NCI-H526 (cell line): ENCODE results near the gene GALNTL6.
"Not testable (repeated sequence)": the region's sequence is repeated elsewhere in the genome, so short reads cannot be mapped to it uniquely, and the experiment has no call there.

Source experiments
- DNase-seq, 2 experiments: peaks; one replicate each; lab custom pipeline; 2025; lab: John Stamatoyannopoulos, UW

Gene GALNTL6

DNA sequence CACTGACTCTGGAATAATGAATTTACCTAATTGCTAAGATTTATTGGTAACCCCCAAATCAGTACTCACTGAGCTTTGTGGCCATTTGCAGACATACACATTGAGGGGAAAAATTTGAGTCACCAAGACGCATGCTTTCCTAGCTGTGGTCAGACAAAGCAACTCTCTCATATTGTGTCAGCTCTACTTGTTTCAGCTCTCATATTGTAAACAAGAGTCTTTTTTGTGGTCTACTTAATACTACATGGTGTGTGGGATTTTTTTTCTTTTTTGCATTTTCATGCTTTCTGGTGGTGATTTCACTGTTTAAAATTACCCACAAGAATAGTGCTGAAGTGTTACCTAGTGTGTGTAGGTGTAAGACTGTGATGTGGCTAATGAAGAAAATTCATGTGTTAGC is 927.2 kb downstream of the GALNTL6 start:
- no peak for DNase-seq

DNA sequence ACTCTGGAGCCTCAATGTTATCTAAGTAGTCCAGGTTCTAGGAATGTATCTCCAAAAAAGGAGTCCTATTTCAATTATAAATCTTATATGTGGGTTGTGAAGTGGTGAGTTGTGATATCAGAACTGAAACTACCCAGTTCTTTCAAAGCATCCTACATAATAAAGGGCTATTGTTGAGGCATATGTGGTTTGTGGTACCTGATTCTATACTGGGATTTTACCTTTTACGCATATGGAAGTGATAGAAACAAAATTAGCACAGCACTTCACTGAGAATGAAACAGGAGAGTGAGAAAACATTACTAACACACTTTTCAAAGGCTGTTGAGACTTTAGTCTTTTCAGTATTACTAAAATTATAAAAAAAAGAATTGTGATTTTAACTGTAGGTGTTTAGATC is 937.7 kb downstream of the GALNTL6 start:
- DNase-seq, result no peak

- no peak for DNase-seq
Measured at GRCh38 chr4:172751550-172751949, 938.3 kb downstream of the GALNTL6 start.

GRCh38 chr4:172758586-172759340 is 945.6 kb downstream of the GALNTL6 start:
- no peak for DNase-seq

DNA sequence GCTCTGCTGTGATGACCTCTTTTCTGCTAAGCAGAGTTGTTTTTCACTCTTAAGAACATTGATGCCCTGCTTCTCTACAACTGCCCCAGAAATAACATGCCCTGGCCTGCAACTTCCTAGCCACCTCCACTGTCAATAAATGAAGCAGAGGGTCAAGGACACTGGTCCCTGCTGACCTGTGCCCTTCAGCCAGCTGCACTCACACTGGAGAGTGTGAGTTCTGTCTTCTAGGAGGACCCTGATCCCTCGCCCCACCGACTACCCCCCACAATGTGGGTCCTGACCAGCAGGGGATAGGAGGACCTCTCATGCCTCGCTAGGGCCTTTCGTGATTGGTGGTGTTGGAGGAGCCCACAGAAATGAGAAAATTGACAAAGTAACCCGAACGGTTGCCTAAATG is 947.3 kb downstream of the GALNTL6 start:
- no peak for DNase-seq

GRCh38 chr4:172762895-172763294 is 949.7 kb downstream of the GALNTL6 start:
- DNase-seq, result no peak

GRCh38 chr4:172770787-172771186 is 957.6 kb downstream of the GALNTL6 start:
- DNase-seq, result no peak

DNA sequence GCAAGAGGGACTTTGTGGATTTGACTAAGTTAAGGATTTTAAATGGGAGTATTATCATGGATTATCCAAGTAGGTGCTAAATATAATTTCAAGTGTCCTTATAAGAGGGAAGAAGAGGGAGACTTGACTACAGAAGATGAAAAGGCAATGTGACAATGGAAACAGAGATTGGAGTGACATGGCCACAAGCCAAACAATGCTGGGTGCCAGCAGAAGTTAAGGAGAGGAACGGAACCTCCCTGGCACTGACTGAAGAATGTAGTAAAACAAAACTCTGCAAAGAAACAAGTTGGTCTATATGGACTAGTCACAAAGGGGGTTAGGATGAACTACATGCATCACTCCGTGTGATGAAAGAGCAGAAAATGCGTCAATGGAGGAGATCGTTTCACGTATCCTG is 959.6 kb downstream of the GALNTL6 start:
- no peak for DNase-seq

- no peak for DNase-seq
Measured at GRCh38 chr4:172776203-172776861, 963.1 kb downstream of the GALNTL6 start.

DNA sequence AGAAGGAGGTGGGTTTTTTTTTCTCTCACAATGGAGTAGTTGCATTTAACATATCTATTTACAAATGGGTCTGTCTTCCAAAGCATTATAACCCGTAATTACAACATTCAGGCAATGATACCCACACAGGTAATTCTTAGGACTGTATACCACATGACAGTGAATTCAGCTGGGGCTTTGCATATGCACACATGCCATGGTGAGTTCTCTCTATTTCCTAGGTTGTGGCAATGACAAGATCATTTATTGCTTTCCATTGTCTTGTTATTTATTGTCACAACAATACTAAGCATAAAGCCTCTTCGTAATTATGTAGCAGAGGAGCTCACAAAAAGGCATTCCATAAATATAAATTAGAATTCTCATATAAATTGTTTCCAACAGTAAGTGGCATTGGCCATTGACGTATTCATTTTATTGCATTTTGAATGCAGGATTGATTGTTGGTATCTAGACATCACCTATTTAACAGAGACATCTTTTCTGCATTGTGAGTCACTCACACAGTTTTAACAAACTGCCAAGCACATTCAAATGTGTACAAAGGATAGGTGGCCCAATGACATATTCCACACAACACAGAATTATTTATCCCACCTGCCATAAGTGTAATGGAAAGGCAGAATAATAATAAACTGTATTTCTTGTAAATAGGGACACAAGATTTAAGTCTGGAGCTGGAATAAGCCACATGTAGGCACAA is 964.7 kb downstream of the GALNTL6 start:
- DNase-seq, result no peak

DNA sequence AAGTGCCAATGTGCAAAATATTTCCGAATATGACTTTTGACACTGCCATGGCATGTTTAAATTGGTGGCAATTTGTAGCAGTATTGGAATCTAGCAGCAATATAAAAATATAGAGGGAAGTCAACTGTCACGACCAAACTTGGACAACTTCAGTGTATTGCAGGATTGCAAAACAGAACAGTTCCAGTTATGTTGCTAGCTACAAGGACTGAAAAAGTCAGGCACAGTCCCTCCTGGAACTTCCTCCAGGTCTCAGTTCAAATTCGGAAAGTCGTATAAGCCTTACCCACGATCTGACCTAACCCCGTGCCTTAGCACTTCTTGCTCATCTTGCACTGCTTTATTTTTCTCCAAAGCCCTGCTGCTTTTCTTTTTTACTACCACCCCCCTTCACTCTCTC is 965.4 kb downstream of the GALNTL6 start:
- no peak for DNase-seq

DNA sequence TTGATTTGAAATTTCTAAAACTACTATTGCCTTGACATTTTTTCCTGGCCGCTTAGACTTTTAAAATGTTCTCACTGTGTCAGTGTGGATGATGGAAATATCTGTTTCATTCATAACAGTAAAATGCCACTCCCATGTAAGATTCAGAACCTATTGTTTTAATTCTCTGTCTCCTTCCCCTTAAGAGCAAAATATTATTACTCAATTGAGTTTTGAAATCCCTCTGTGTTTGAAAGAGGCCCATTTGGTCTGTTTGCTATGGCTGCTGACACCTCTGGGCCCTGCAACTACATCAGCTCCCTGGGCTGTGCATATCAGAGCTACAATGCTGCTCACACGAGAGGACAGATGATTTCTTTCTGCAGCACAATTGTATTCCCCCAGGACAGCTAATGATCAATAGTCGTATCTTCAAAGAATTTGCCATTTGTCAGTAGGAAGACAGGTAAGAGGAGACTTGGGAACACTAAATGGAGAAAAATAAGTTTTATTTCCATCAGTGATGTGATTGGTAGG is 967.4 kb downstream of the GALNTL6 start:
- no peak for DNase-seq

DNA sequence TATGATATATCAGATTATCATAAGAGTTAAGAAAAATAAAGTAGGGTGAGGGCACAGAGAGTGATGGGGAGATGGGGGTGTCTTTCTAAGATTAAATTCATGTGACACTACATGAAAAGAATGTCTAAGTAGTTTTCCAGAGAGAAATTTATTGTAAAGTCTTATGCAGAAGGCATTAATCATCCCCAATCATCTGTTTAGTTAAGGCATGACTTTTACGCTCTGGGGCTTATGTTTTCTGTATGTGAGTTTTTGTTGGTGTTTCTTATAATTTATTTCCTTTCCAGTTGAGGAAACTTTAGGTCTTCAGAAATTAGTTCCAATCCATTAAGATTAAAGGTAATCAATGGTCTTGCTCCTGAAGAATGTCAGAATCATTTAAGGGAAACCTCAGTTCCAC is 972.4 kb downstream of the GALNTL6 start:
- no peak for DNase-seq

DNA sequence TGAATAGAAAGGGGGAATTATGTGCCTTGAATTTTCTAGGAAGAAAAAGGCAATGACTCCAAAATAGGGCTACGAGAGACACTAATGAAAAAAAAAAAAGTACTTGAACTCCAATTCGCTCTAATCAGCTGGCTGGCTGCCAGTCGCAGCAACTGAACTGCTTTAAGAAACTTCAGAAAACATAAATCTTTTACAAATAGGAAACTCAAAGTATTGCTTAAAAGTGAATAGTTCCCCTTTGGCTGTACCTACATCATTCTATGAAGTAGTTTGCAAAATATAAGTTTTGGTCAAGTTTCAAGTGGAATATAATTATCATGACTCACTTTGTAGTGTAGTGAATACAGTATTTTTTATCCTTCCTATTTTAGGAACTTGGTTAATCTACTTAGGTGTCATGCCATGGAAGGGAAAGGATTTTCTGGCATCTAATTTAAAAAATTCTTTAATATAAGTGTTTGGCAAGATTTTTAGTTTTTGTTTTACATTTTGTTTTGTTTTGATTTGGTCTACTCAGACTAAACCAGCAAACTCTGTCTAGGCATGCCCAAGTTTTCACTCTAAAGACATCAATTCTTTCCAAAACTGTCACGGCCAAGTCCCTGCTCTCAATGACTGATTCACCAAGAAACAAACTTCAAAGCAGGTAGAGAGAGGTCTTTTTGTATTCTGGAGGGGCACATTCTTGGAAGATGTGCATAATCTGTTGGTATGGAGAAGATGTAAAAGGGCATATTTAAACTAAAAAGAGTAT is 973.0 kb downstream of the GALNTL6 start:
- DNase-seq, result no peak

DNA sequence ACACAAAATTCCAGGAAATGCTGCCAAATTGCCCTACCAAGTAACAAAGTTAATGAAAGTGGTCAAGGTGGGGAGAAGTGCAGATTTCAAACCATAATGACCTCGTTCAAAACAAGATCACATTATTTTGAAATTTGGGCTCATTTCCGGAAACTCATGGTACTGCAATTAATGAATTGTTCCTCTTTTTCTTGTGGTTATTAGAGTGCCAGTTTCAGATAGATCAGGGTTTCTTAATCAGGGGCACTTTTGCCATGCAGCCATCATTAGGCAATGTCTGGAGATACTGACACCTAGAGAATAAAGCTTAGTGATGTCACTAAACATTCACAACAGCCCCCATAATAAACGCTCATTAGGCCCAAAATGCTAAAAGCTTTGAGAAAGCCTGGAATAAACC is 973.9 kb downstream of the GALNTL6 start:
- no peak for DNase-seq

- DNase-seq, result no peak
Measured at GRCh38 chr4:172791841-172792240, 978.6 kb downstream of the GALNTL6 start.

DNA sequence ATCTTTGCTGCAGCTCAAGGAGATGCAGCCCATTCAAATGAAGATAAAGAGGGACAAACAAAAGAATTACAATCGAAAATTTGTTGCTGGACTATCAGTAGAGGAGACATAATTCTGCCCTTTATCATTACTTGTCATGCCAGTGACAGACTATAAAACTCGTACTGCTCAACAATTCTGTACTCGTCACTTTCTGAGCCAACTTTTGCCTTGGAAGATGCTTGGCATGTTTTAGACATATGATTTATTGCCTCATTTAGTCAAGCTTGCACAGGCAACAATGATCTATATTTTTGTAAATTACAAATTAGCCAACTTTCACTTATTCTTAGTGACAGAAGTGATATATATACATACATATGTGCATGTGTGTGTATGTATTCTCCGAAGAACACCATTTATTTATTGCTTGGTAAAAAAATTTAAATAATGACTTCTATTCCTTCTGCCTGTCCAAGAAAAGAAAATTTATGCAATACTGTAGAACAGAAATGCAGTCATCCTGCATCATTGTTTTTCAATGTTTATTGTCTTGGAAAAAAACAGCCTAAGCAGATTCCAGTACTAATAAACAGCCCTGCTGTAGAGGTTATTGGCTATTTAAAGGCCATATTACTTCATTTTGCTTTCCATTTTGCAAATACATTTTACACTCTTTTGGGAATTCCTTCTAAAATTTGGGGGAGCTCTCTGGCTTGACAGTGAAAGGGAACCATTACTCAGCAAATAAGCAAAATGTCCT is 980.5 kb downstream of the GALNTL6 start:
- no peak for DNase-seq

DNA sequence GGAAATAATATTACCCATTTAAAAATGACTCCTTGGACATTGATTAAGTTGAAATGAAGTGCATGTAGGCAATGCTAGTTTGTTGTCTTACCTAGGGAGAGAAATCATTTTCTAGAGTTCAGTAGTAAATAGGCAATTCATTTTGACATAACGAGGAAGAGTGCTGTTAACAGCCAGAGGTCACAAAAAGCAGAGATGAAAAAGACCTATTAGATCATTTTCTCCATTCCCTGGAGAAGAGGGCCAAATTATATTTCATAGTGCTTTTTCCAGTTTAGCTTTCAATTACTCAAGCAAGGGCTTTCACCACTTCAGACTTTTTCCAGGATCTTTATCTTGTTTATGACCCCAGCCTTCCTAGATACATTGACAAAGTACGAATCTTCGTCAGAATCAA is 981.1 kb downstream of the GALNTL6 start:
- no peak for DNase-seq

DNA sequence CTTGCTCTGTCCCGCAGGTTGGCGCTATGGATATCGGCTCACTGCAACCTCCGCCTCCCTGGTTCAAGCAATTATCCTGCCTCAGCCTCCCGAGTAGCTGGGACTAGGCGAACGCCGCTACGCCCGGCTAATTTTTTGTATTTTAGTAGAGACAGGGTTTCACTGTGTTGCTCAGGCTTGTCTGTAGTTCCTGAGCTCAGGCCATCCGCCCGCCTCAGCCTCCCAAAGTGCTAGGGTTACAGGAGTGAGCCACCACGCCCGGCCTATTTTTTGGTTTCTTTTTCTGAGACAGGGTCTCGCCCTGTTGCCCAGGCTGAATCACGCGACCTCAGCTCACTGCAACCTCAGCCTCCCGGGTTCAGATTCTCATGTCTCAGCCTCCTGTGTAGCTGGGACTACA is 984.1 kb downstream of the GALNTL6 start:
- not testable (repeated sequence) for DNase-seq

- no peak for DNase-seq
Measured at GRCh38 chr4:172802032-172802431, 988.8 kb downstream of the GALNTL6 start.

DNA sequence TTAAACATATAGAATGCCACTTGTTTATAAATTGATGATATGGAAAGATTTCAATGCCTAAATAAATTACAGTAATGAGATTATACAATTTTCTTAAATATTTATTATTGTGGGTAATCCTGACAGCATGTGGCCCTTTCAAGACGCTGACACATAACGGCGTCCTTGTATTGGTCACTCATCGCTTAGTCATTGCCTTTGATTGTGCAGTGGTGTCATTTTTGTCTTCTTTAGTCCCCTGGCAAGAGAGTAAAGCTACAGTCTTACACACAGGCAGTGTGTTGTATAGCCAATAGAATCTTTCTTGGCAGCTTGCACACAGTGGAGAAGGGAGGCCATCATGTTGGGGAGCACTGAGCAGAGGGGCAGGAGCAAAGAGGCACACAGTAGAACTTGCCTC is 993.6 kb downstream of the GALNTL6 start:
- no peak for DNase-seq

DNA sequence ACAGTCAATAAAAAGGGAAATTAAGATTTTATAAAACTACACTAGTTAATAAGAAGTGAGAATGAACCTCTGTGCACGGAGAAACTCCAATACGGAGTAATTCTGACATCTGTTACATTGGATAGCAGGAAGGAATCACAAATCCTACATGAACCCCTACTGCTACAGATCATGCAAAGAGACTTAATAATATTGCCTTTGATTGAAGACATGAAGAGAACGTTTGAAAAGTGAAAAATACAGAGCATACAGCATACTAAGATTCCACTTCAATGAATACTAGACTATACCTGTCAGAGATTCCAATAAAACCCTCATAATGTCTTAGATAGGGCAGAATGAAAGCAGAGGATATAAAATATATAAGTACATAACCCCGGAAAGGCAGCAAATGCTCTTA is 995.0 kb downstream of the GALNTL6 start:
- DNase-seq, result no peak
